GM18861 (cell line): ENCODE data around the gene TMEM116.
"Not testable (repeated sequence)": the region's sequence is repeated elsewhere in the genome, so short reads cannot be mapped to it uniquely, and the experiment has no call there.

Experiments used
- ATAC-seq: cut with Tn5 transposase; IDR thresholded peaks from one replicate; pipeline ENCODE4 v1.9.1; 2021; ENCODE audit not compliant: unreplicated experiment

TMEM116 gene

DNA sequence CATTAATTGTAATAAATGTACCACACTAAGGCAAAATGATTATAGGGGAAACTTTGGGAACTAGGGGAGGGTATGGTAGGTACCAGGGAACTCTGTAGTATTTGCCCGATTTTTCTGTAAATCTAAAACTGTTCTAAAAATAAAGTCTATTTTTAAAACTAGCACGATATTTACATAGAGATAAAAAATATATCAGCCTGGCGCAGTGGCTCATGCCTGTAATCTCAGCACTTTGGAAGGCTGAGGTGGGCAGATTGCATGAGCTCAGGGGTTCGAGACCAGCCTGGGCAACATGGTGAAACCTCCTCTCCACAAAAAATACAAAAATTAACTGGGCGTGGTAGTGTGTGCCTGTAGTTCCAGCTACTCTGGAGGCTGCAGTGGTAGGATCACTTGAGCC, 32.4 kb downstream of the TMEM116 start:
- no peak for ATAC-seq

DNA sequence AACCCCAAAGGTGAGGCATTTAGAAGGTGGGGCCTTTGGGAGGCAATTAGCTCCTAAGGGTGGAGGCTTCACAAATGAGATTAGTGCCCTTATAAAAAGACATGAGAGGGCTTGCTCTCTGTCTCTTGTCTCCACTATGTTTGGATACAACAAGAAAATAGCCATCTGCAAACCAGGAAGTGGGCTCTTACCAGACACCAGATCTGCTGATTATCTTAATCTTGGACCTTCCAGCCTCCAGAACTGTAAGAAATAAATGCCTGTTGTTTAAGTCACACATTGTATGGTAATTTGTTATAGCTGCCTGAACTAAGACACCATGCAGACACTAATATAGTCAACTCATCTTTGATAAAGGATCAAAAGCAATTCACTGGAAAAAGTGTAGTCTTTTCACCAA, 34.4 kb downstream of the TMEM116 start:
- no peak for ATAC-seq

DNA sequence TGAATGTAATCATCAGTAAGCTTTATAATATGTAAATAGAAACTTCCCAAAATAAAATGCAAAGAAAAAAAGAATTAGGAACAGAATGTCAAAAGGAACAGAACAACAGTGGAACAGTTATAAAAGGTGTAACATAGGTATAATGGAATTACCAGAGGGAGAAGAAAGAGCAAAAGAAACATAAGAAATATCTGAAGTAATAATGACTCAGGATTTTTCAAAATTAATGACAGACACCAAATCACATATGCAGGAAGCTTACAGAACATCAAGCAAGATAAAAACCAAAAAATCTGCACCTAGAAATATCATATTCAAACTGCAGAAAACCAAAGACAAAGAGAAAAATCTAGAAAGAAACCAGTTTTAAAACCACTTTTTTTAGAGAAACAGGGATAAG, 36.1 kb downstream of the TMEM116 start:
- no peak for ATAC-seq

DNA sequence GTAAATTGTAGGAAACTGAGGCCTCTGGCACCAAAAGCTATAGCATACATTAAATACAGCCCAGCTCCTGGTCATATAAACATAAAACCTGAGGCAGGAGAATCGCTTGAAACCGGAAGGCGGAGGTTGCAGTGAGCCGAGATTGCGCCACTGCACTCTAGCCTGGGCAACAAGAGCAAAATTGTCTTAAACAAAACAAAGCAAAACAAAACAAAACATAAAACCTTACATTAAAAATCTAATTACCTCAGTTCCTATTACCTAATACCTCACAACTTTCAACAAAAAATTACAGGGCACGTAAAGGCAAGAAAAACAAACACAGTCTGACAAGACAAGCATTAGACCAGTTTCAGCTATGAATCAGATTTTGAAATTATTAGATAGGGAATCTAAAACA, 36.7 kb downstream of the TMEM116 start:
- ATAC-seq = no peak

DNA sequence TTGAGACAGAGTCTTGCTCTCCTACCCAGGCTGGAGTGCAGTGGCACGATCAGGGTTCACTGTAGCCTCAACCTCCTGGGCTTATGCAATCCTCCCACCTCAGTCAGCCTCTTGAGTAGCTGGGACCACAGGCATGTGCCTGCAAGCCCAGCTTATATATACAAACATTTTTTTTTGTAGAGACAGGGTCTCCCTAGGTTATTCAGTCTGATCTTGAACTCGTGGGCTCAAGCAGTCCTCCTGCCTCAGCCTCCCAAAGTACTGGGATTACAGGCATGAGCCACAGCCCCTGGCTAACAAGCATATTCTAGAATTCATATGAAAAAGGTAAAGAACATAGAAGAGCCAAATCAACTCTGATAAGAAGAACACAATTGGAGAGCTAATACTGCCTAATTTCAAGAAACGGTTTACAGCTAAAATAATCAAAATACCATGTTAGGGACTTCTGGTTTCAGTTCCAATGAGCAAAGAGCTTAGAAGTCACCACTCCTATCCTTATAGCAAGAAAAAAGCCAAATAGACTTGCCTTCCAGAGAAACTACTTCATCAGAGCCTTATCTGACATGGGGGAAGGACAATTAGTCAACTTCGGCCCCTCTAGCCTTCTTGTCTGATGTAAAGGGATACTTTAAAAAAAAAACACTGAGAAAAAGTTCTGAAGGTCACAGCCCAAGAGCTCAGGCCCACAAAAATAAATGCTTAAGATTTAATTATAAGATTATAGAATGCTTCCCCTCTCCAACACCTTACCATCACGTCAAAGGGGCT, 37.6 kb downstream of the TMEM116 start:
- ATAC-seq = no peak

DNA sequence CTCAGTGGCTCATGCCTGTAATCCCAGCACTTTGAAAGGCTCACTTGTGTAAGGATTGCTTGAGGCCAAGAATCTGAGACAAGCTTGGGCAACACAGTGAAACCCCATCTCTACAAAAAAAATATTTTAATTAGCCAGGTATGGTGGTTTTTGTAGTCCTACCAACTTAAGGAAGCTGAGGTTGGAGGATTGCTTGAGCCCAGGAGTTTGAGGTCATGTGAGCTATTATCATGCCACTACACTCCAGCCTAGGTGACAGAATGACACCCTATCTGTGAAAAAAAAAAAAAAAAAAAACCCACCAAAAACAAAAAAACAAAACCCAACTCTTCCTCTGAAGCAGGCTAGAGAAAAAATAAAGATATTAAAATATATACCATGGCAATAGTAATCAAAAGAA, 41.2 kb downstream of the TMEM116 start:
- no peak for ATAC-seq

DNA sequence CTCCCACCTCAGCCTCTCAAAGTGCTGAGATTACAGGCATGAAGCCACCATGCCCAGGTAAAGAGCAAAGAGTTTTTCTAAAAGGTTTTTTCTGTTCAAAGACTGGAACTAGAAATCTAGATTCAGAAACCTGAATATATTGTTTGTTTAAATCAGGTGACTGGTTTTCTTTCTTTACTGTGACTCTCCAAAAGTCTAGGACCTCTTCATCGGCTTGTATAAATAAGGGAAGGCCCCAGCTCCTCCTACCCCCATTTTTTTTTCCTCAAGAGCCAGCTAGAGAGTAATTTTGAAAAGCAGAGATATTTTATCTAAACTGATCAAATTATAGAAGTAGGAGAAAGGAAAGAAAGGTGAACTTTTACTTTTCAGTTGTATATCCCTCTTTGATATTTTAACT, 48.0 kb downstream of the TMEM116 start:
- ATAC-seq = no peak

DNA sequence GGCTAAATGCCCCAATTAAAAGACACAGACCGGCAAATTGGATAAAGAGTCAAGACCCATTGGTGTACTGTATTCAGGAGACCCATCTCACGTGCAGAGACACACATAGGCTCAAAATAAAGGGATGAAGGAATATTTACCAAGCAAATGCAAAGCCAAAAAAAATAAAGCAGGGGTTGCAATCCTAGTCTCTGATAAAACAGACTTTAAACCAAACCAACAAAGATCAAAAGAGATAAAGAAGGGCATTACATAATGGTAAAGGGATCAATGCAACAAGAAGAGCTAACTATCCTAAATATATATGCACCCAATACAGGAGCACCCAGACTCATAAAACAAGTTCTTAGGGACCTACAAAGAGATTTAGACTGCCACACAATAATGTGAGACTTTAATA, 53.4 kb downstream of the TMEM116 start:
- not testable (repeated sequence) for ATAC-seq

DNA sequence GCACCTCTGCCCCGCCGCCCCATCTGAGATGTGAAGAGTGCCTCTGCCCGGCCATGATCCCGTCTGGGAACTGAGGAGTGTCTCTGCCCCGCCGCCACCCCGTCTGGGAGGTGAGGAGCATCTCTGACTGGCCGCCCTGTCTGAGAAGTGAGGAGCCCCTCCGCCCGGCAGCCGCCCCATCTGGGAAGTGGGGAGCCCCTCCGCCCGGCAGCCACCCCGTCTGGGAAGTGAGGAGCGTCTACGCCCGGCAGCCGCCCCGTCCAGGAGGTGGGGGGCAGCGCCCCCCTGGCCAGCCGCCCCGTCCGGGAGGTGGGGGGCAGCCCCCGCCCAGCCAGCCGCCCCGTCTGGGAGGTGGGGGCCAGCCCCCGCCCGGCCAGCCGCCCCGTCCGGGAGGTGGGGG, 55.7 kb downstream of the TMEM116 start:
- ATAC-seq = not testable (repeated sequence)

DNA sequence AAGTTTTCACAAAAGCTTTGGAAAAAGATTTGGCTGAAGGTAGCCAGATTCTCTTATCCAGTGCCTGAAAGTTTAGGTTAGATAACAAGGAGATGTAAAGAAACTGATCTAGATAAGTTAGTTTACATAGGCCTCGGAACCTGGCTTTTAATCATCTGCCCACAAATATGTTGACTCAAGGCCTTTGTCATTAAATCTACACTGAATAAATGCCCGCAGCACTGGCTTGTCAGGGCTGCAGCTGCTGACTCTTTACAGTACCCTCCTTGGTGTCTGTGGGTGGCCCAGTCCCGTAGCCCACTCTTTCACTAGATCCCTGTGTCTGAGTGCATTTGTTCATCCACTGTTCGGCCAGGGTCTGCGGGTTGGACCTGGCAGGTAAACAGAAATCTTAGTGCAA, 58.0 kb downstream of the TMEM116 start:
- ATAC-seq = no peak

DNA sequence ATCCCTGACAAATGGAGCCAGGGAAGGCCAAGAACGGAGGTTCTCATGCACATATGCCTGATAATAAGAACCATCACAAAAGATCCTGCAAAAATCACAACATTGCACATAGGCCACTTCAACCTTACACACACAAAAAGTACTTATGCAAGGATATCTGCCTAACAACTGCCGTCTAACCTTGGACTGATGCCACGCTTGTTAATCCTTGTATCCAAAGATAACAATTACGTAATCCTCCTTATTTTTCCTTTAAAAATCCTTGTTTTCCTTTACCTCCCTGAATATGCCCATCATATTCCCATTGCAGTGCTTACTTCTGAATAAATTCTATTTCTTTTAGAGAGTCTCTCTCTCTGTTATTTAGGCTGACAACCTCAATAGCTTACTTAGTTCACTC, 59.5 kb downstream of the TMEM116 start:
- ATAC-seq = no peak

DNA sequence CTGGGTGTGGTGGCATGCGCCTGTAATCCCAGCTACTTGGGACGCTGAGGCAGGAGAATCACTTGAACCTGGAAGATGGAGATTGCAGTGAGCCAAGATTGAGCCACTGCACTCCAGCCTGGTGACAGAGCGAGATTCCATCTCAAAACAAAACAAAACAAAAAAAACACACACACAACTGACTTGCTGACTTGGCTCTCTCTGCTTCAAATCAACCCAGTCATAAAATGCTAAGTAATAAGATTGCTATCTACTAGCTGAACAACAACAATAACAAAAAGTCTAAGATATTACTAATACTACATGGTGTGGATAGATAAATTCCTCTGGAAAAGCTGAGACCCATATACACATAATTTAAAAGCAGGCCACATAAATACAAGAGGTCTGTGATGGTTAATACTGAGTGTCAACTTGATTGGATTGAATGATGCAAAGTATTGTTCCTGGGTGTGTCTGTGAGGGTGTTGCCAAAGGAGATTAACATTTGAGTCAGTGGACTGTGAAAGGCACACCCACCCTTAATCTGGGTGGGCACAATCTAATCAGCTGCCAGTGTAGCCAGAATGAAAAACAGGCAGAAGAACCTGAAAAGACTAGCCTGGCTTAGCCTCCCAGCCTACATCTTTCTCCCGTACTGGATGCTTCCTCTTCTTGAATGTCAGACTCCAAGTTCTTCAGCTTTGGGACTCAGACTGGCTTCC, 60.7 kb downstream of the TMEM116 start:
- not testable (repeated sequence) for ATAC-seq

DNA sequence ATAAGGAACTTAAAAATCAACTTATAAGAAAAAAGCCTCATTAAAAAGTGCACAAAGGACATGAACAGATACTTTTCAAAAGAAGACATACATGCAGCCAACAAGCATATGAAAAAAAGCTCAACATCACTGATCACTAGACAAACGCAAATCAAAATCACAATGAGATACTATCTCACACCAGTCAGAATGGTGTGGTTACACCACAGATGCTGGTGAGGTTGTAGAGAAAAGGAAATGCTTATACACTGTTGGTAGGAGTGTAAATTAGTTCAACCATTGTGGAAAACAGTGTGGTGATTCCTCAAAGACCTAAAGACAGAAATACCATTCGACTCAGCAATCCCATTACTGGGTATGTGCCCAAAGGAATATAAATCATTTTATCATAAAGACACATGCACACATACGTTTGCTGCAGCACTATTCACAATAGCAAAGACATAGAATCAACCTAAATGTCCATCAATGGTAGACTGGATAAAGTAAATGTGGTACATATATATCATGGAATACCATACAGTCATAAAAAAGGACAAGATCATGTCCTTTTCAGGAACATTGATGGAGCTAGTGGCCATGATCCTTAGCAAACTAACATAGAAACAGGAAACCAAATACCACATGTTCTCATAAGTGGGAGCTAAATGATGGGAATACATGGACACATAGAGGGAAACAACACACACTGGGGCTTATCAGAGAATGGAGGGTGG, 61.8 kb downstream of the TMEM116 start:
- ATAC-seq = not testable (repeated sequence)

DNA sequence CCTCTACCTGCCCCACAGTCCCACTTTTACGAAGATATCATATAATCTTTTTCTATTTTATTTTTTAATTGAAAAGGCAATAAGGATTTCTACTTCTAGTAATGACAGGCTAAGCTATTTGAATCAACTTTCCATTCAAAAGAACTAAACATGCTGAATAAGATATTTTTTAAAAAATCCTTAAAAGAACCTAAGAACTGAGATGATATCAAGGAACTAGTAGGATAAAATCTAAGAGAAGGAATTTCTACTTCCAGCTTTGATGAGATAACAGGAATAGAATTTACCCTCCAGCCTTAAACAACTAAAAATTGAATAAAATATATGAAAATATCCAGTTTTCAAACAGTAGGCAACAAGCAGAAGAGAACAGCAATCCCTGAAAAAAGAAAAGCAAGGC, 69.0 kb downstream of the TMEM116 start:
- ATAC-seq = no peak

DNA sequence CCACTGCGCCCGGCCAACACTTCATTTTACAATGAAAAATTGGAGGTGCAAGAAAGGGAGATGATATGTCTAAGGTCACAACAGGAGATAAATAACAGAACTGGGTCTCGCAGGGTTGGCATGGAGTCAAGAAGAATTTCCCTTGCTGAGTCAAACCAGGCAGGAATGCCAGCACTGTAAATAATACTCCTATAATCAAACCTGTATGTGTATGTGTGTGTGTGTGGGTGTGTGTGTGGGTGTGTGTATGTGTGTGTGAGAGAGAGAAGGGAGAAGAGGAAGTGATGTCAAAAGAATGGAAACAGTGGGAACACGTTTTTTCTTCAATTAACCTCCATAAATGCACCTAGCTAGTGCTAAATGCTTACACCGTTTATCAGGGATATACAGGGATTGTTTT, 70.4 kb downstream of the TMEM116 start:
- no peak for ATAC-seq

DNA sequence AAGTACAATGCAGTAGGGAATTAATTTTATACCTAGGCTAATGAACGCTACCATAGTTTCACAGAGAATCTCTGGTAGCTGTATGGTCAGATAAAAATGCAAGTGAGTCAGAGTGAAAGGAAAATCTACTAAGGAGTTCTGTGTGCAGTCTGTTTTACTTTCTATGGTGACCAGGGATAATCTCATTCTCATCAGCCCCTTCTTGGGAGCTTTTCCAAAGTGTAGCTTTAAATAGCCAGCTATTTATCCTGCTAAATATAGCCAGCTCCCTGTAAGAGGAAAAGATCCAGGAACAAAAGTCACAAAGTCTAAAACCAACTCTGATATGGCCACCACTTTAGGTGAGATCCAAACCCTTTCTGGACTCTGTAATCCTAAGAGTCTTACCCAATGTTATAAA, 75.5 kb downstream of the TMEM116 start:
- ATAC-seq = no peak

DNA sequence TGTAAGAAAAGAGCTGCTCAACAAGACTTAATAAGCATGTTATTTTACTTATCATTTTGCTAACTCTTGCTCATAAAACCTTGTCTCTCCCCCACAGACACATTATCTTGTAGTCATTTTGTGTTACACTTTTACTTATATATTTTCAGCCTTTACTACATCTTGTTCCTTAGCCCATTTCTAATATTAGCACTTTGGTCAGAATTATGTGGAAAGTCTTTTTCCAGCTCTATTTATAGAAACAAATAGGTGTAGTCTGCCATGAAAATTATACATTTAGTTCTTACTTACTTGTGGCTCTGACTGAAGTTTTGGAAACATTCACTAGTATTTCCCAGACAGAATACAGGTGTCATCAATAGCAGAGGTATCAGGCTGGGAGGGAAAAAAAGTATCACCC, 76.1 kb downstream of the TMEM116 start:
- no peak for ATAC-seq

DNA sequence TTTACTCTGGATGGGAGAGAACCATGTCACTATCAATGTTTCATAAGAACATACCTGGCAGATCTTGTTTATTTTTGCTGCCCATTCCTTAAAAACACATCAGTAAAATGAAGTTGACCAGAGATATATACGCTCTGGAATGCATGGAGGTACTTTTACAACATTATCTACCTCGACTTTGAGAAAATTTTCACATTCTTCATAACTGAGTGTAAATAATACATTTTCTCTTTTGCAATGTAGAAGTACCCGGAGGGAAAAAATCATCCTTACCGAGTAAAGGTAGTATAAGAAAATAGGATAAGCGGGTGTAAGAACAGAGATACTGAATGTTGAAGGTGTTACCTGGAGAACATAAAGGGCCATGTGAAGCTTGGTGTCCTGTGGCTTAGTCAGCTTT, 80.7 kb downstream of the TMEM116 start:
- ATAC-seq = no peak

DNA sequence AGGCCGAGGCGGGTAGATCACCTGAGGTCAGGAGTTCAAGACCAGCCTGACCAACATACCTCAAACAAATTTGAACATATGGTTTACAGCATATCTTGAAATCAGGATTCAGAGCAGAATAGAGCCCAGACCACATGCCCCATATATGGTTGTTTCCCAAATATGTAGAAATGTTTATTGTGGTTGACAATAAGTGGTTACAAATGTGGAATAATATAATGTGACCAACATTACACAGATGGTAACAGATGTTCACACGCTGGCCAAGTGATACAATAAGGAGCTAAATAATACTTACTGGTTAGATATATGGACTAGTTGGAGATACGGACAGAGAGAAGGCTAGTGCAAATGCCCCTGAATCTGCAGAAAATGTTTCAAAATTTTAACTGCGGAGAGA, 85.6 kb downstream of the TMEM116 start:
- no peak for ATAC-seq

DNA sequence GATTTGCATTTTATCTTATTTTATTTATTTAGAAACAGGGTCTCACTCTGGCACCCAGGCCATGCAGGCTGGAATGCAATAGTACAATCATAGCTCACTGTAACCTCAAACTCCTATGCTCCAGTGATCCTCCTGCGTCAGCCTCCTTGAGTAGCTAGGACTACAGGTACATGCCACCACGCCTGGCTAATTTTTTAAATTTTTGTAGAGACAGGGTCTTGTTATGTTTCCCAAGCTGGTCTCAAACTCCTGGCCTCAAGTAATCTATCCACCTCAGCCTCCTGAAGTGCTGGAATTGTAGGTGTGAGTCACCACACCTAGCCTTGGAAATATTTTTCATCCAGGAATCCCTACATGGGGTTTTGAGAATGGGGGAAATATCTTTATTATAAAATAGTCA, 86.3 kb downstream of the TMEM116 start:
- ATAC-seq = no peak

DNA sequence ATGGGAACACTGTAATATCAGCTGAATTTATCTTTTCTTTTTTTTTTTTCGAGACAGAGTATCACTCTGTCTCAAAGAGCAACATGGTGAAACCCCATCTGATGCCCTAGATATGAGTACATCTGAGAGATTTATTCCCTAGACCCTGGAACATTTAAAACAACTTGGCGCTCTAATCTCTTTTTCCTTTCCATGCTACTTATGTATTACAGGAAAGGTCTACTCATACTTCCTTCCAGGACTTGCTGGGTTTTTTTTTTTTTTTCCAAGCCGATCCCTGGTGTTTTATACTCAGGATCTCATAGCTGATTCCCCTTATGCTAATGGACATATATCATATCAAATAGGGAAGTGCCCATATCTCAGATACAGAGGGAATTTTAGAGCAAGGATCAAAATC, 87.8 kb downstream of the TMEM116 start:
- ATAC-seq = no peak

DNA sequence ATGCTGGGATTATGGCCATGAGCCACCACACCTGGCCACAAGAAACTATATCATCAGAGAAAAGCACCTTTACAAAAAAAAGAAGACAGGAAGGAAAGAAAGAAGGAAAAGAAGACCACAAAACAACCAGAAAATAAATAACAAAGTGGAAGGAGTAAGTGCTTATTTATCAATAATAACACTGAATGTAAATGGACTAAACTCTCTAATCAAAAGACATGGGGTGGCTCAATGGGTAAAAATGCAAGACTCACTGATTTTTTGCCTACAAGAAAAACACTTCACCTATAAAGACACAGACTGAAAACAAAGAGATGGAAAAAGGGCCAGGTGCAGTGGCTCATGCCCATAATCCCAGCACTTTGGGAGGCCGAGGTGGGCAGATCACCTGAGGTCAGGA, 105.2 kb downstream of the TMEM116 start:
- ATAC-seq = no peak
